Brain microvascular endothelial cell (primary cell): ENCODE data around the gene TM4SF1.

Experiments
- DNase-seq: peaks from one replicate; pipeline ENCODE4 v3.0.0-alpha.2; 2020
- H3K27ac ChIP-seq: fragments of 250-450 bp; sonication (Bioruptor Pico); 2 replicates; pipeline ENCODE4 v1.5.1; 2020; ENCODE audit warnings: mild to moderate bottlenecking, moderate library complexity
- H3K27me3 ChIP-seq: fragments of 250-450 bp; sonication (Bioruptor Pico); replicated peaks from 2 replicates; pipeline ENCODE4 v1.5.1; 2020; ENCODE audit warnings: mild to moderate bottlenecking
- H3K36me3 ChIP-seq: fragments of 250-450 bp; sonication (Bioruptor Pico); replicated peaks from 2 replicates; pipeline ENCODE4 v1.5.1; 2020; ENCODE audit warnings: mild to moderate bottlenecking
- H3K4me3 ChIP-seq: 2 replicates; pipeline ENCODE4 v1.5.1; 2011; ENCODE audit warnings: low read depth, mild to moderate bottlenecking, control low read depth, low read length, moderate library complexity
- CTCF ChIP-seq: IDR thresholded peaks from 2 replicates; pipeline ENCODE4 v1.5.1; 2011; ENCODE audit warnings: low read depth, mild to moderate bottlenecking, moderate library complexity, low read length, control low read depth, inconsistent platforms; ENCODE audit errors: missing control alignments
- in situ Hi-C: cut with HindIII; loops from 2 replicates; pipeline ENCODE4 v1.10.0; 2017; ENCODE audit warnings: low sequenced_read_pairs, low pct_ligation_motif_present

TM4SF1 gene

DNA sequence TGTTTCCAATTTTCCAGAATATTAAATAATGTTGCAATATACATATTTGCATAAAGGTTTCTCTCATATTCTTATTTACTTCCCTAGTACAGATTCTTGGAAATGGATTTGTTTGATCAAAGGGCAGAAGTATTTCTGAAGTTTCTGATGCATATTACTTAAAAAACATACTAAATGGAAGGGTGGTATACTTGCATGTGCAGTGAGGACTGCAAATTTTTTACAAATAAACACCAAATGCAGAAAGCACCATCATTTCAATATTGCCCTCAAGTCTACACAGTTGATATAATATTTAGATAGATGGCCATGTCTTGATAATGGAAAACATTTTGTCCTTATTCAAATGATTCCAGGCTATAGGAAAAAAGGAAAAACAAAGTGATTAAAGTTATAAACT is 56.3 kb downstream of the TM4SF1 start:
- H3K4me3 ChIP-seq = no peak overlapping the region
- no peak for DNase-seq
- in situ Hi-C loops = no loop called here
- no peaks in the 10 kb centered on the region for H3K36me3 ChIP-seq
- TF ChIP-seq CTCF = no peak
- H3K27ac ChIP-seq = no peak overlapping the region
- H3K27me3 ChIP-seq = no peaks in the 10 kb centered on the region

DNA sequence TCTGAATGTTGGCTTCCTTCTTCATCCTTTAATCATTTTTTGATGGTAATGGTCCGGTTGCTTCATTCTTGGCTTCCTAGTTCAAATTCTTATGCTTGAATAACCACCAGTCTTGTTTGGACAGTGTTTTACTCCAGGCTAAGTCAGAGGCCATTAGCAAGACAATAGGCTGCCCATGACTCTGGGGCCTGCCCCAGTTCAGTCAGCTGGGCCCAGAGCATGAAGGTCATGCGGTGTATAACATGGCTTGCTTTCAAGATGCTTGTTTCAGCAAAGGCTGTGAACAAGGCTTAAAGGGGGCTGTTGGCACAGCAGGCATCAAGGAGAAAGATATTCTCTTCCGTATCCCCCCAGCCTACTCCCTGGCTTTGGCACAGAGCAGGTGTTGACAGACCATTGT is 57.7 kb downstream of the TM4SF1 start:
- no peak overlapping the region for H3K4me3 ChIP-seq
- in situ Hi-C loops = no loop called here
- no peaks in the 10 kb centered on the region for H3K27me3 ChIP-seq
- DNase-seq = no peak
- H3K27ac ChIP-seq = no peak overlapping the region
- no peak for TF ChIP-seq CTCF
- no peaks in the 10 kb centered on the region for H3K36me3 ChIP-seq
